GM12892 (cell line): ENCODE measurements around the gene ARFGAP1.

ENCODE experiments used
- POLR2A ChIP-seq: IDR thresholded peaks from 2 replicates; pipeline ENCODE4 v1.6.1; 2011; ENCODE audit warnings: low read depth, low read length, control low read depth
- POLR2AphosphoS5 ChIP-seq: IDR thresholded peaks from 2 replicates; pipeline ENCODE4 v1.6.1; 2011; ENCODE audit warnings: low read depth, low read length, control low read depth

DNA sequence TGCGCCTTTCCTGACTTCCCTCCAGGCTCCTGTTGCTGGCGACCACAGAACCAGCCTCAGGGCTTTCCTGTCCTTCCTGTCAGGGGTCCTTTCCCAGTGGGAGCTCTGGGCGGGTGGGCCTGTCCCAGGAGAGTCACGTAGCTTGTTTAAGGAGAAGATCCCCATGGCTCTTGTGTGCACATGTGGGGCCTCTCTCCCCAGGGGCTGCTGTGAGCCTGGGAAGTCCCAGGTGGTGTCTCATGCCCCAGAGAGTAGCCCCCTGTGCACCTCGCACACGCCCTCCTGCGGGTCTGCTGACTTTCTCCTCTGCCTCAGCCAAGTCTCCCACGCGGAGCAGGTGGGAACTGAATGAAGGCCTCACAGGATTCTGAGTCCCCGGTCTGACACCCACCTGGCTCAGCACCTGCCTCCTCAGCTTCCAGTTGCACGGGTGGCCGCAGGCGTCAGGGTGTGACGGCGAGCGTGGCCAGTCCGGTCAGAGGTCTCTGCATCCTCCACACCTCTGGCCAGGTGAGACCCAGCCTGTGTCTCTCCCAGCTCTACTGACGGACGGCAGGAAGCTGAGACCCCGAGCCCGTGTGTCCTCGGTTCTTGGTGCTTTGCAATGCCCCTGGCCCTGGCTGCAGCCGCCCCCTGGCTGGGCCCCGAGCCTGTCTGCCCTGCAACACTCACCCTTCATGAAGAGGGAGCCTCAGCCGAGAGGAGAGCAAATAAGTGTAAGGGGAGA is 12.7 kb upstream of the ARFGAP1 start:
- TF ChIP-seq POLR2AphosphoS5 (no peak), POLR2A (no peak)
